HUES64 (cell line): ENCODE data around the gene RPEL1. TPM values are rescaled to one million over a fixed set of nuclear protein-coding genes. Genes with fewer than 3 reads are reported as not detected.
"Not testable (repeated sequence)": the region's sequence is repeated elsewhere in the genome, so short reads cannot be mapped to it uniquely, and the experiment has no call there.

Experiments used
- H3K27ac ChIP-seq: 2 replicates; pipeline ENCODE4 v1.7.0; 2013; ENCODE audit warnings: low read depth, low read length, inconsistent platforms
- H3K27me3 ChIP-seq: 2 replicates; pipeline ENCODE4 v1.6.1; 2013; ENCODE audit warnings: mild to moderate bottlenecking, low read length; ENCODE audit not compliant: insufficient read depth
- H3K36me3 ChIP-seq: 2 replicates; pipeline ENCODE4 v1.6.1; 2013; ENCODE audit warnings: mild to moderate bottlenecking, low read length; ENCODE audit not compliant: insufficient read depth
- H3K4me1 ChIP-seq: 2 replicates; pipeline ENCODE4 v1.6.1; 2013; ENCODE audit warnings: mild to moderate bottlenecking, low read length, moderate library complexity; ENCODE audit not compliant: insufficient read depth
- H3K4me3 ChIP-seq: 2 replicates; pipeline ENCODE4 v1.5.1; 2013; ENCODE audit warnings: mild to moderate bottlenecking, low read length, moderate library complexity
- H3K9ac ChIP-seq: 2 replicates; pipeline ENCODE4 v1.6.1; 2013; ENCODE audit warnings: mild to moderate bottlenecking, low read depth, low read length
- H3K9me3 ChIP-seq: 2 replicates; pipeline ENCODE4 v1.6.1; 2013; ENCODE audit warnings: low read depth, low read length; ENCODE audit not compliant: insufficient read depth
- WGBS: fragments of 150-250, 120-280 bp; methylation state at CpG from one replicate; pipeline ENCODE4 v1.1.7; 2013; ENCODE audit warnings: missing lambda C conversion rate; 5-methylcytosine and 5-hydroxymethylcytosine counted together
- polyA plus RNA-seq, 2 experiments: library from polyadenylated mRNA; stranded (reverse); fragments of 50-300 nt; gene quantifications; one replicate each; pipeline ENCODE4 v1.2.3, GENCODE V29; 2013

The RPEL1 gene
- not detected for polyA plus RNA-seq (2013, experiment 1 of 2)
- polyA plus RNA-seq (2013, experiment 2 of 2) = not detected

- H3K27me3 ChIP-seq, H3K9ac ChIP-seq, H3K36me3 ChIP-seq, H3K4me3 ChIP-seq, H3K27ac ChIP-seq, H3K9me3 ChIP-seq: not testable (repeated sequence)
- 98% methylated on average over 7 of the region's 7 CpGs for WGBS
- peaks cover 10% of the 10 kb centered on the region for H3K4me1 ChIP-seq
These were observed at the start of gene RPEL1 for GRCh38 chr10:103245587-103245986. Gene RPEL1, plus strand, starts transcription at chr10:103245887. Its CDS starts 110 bp downstream, at chr10:103245997.

DNA sequence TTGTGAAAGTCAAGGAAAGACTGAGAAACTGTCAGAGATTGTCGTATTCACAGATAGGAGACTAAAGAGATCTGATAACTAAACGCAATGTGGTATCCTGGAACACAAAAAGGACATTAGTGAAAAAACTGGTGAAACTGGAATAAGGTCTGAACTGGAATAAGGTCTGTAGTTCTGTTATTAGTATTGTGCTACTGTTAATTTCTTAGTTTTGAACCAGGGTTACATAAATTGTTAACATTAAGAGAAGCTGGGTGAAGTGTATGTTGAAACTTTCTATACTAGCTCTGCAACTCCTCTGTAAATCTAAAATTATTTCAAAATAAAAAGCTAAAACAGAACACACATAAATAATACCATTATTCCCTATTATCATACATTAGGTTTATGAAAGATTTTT lies 49.2 kb upstream of the RPEL1 start:
- Histone ChIP-seq H3K4me1 (peaks cover 22% of the 10 kb centered on the region), H3K9me3 (no peaks in the 10 kb centered on the region), H3K4me3 (no peak overlapping the region), H3K36me3 (no peaks in the 10 kb centered on the region), H3K27ac (no peak overlapping the region), H3K27me3 (peaks cover 12% of the 10 kb centered on the region), H3K9ac (no peak overlapping the region)
- WGBS = 92% methylated on average over 2 of the region's 2 CpGs

DNA sequence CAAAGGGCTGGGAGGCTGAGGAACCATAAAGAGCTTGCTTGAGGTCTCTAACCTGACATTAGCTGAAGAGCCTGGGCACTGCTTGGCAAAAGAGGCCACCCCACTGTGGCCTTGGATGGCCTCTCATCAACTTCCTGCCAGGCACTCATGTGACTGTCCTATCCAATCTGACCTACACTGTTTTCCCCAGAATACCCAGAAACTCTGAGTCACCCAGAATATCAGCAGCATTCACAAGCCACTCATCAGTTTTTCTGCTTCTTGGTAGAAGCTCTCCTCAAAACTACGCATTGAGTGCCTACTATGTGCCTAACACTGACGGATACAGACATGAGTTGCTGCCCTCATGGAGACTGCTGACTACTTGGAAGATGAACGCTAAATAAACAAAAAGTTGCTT lies 48.5 kb upstream of the RPEL1 start:
- Histone ChIP-seq H3K9me3 (no peaks in the 10 kb centered on the region), H3K27ac (no peak overlapping the region), H3K4me1 (peaks cover 17% of the 10 kb centered on the region), H3K27me3 (peaks cover 12% of the 10 kb centered on the region), H3K9ac (no peak overlapping the region), H3K4me3 (no peak overlapping the region), H3K36me3 (no peaks in the 10 kb centered on the region)
- 90% methylated on average over 3 of the region's 3 CpGs for WGBS

- no peaks in the 10 kb centered on the region for H3K36me3 ChIP-seq
- no peak overlapping the region for H3K4me3 ChIP-seq
- H3K27ac ChIP-seq = no peak overlapping the region
- peaks cover 12% of the 10 kb centered on the region for H3K27me3 ChIP-seq
- no peak overlapping the region for H3K9ac ChIP-seq
- 68% methylated on average over 2 of the region's 2 CpGs for WGBS
- no peaks in the 10 kb centered on the region for H3K9me3 ChIP-seq
- peaks cover 17% of the 10 kb centered on the region for H3K4me1 ChIP-seq
These were observed 47.8 kb upstream of the RPEL1 start for GRCh38 chr10:103197903-103198302.

DNA sequence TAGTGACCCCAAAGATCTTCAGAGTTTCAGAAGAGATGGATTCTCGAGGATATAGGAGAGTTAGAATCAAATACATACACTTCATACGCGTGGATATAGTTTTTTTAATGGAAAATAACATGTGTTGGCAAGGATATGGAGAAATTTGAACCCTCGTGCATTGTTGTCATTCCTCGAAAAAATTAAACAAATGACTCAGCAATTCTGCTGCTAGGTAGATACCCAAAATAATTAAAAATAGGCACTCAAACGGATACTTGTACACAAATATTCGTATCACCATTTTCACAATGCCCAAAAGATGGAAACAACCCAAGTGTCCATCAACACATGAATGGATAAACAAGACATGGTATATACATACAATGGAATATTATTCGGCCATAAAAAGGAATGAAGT lies 47.0 kb upstream of the RPEL1 start:
- 98% methylated on average over 8 of the region's 8 CpGs for WGBS
- no peak overlapping the region for H3K27ac ChIP-seq
- peaks cover 13% of the 10 kb centered on the region for H3K4me1 ChIP-seq

GRCh38 chr10:103199488-103199887 lies 46.2 kb upstream of the RPEL1 start:
- H3K27me3 ChIP-seq = no peaks in the 10 kb centered on the region
- H3K4me3 ChIP-seq = no peak overlapping the region
- no peaks in the 10 kb centered on the region for H3K36me3 ChIP-seq
- no peak overlapping the region for H3K27ac ChIP-seq
- no peak overlapping the region for H3K9ac ChIP-seq
- no CpG with 5 or more reads among the region's 1 CpG for WGBS
- peaks cover 12% of the 10 kb centered on the region for H3K4me1 ChIP-seq
- H3K9me3 ChIP-seq = no peaks in the 10 kb centered on the region

More for the DNA sequence above, 47.0 kb upstream of the RPEL1 start:
- Histone ChIP-seq H3K4me3 (no peak overlapping the region), H3K9me3 (no peaks in the 10 kb centered on the region), H3K9ac (no peak overlapping the region), H3K36me3 (no peaks in the 10 kb centered on the region), H3K27me3 (peaks cover 8% of the 10 kb centered on the region)

DNA sequence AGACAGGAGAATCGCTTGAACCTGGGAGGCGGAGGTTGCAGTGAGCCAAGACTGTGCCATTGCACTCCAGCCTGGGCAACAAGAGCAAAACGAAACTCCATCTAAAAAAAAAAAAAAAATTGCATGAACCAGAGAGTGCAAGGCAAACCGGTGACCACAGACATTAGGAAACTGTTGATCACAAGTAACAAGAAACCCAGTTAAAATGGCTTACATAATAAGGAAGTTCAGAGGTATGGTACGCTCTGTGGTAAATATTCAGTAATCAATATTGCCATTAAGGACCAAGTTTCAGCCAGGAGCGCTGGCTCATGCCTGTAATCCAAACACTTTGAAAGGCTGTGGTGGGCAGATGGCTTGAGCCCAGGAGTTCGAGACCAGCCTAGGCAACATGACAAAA lies 43.4 kb upstream of the RPEL1 start:
- WGBS = 89% methylated on average over 7 of the region's 7 CpGs
- no peak overlapping the region for H3K27ac ChIP-seq
- peaks cover 11% of the 10 kb centered on the region; the same call in 1 of the 2 replicates for H3K9me3 ChIP-seq
- no peak overlapping the region for H3K4me3 ChIP-seq
- no peaks in the 10 kb centered on the region for H3K36me3 ChIP-seq
- H3K9ac ChIP-seq = no peak overlapping the region
- peaks cover 21% of the 10 kb centered on the region for H3K4me1 ChIP-seq
- H3K27me3 ChIP-seq = no peaks in the 10 kb centered on the region

- Histone ChIP-seq H3K4me3 (no peak overlapping the region), H3K9me3 (peaks cover 11% of the 10 kb centered on the region; the same call in 1 of the 2 replicates), H3K9ac (no peak overlapping the region), H3K4me1 (peaks cover 17% of the 10 kb centered on the region), H3K27ac (no peak overlapping the region; the same call in 1 of the 2 replicates), H3K27me3 (no peaks in the 10 kb centered on the region), H3K36me3 (no peaks in the 10 kb centered on the region)
- 98% methylated on average over 3 of the region's 3 CpGs for WGBS
These were observed 42.2 kb upstream of the RPEL1 start for GRCh38 chr10:103203466-103203865.

DNA sequence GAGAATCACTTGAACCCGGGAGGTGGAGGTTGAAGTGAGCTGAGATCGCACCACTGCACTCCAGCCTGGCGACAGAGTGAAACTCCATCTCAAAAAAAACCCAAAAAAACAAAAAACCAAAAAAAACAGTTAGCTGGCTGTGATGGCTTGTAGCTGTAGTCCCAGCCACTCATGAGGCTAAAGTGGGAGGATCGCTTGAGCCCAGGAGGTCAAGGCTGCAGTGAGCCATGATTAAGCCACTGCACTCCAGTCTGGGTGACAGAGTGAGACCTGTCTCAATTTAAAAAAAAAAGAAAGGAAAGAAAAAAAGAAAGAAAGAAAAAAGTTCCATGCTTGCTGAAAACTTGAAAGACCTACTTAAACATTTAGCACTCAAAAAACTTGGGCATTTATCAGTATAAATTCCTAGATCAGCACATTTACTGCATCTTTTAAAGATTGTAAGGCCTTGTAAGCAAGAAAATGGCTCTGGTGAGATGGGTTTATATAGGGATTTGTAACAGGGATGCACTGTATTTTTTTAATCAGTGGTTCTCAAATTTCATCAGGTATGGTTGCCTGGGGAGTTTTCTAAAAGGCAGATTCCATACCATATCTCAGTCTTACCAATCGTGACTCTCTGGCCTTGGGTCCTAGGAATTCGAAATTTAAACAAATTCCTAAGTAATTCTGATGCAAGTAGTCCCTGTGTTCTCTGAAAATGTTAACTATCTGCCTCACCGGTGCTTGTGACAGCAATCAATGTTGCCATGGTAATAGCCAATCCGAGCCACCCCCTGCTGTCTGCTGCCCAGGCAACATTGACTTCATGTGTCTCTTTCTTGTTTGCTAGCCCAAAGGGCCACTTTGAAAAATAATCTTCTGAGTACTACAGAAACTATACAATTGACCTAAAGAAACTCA lies 41.1 kb upstream of the RPEL1 start:
- peaks cover 17% of the 10 kb centered on the region for H3K4me1 ChIP-seq
- H3K36me3 ChIP-seq = 0 out of 2 replicates have a peak, but pooled peaks cover 4% of the 10 kb centered on the region
- peak overlapping the region; percentile 25 for H3K4me3 ChIP-seq
- 36% methylated on average over 8 of the region's 8 CpGs for WGBS
- H3K9me3 ChIP-seq = peaks cover 14% of the 10 kb centered on the region; the same call in 1 of the 2 replicates
- H3K9ac ChIP-seq = peak overlapping the region; percentile 71
- peak overlapping the region; percentile 93 for H3K27ac ChIP-seq
- no peaks in the 10 kb centered on the region for H3K27me3 ChIP-seq

GRCh38 chr10:103205401-103205800 lies 40.3 kb upstream of the RPEL1 start:
- H3K4me3 ChIP-seq = 0 out of 2 replicates have a peak overlapping the region, but pooled peaks have one; percentile 19
- H3K27me3 ChIP-seq, H3K36me3 ChIP-seq: not testable (repeated sequence)
- peaks cover 18% of the 10 kb centered on the region for H3K9me3 ChIP-seq
- H3K9ac ChIP-seq = peak overlapping the region; percentile 71
- peak overlapping the region; percentile 93 for H3K27ac ChIP-seq
- WGBS = 29% methylated on average over 4 of the region's 4 CpGs
- peaks cover 17% of the 10 kb centered on the region for H3K4me1 ChIP-seq

DNA sequence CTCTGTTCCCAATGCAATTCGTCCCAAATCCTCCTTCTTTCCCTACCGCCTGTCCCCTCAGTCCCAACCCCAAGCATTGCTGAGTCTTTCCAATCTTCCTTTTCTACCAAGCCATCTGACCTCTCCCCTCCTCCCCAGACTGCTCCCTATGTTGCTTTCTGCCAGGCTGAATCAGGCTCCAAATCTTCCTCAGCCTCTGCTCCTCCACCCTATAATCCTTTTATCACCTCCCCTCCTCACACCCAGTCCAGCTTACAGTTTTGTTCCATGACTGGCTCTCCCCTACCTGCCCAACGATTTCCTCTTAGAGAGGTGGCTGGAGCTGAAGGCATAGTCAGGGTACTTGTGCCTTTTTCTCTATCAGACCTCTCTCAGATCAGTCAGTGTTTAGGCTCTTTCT lies 39.0 kb upstream of the RPEL1 start:
- WGBS = 79% methylated on average over 3 of the region's 3 CpGs
- H3K9me3 ChIP-seq = peaks cover 18% of the 10 kb centered on the region
- peaks cover 17% of the 10 kb centered on the region for H3K4me1 ChIP-seq
- not testable (repeated sequence) for H3K4me3 ChIP-seq, H3K36me3 ChIP-seq, H3K9ac ChIP-seq, H3K27ac ChIP-seq, H3K27me3 ChIP-seq
